K562 (cell line): ENCODE measurements around the gene ANKRD44. TPM values are rescaled to one million over a fixed set of nuclear protein-coding genes. Genes with fewer than 3 reads are reported as not detected.

Experiments used
- ATAC-seq: fragments of 200-7000 bp; cut with Tn5 transposase; 3 replicates; pipeline ENCODE4 v1.9.1; 2020; ENCODE audit warnings: moderate library complexity
- BruUV-seq: library from RNA; stranded (reverse); fragments of 400-500 nt; replicated peaks from 2 replicates; lab custom pipeline; 2021; lab: Mats Ljungman, UMichigan
- CTCF ChIA-PET: fragments of 300-600 bp; formaldehyde crosslinking; extraction: SDS; loops from one replicate; lab custom pipeline; 2021; ENCODE audit warnings: low intra/inter-chr PET ratio; lab: Yijun Ruan, JAX
- POLR2A ChIA-PET: fragments of 300-600, 350-650 bp; sonication (Branson Sonifier 250); formaldehyde crosslinking; extraction: SDS; loops from one replicate; lab custom pipeline; 2021; ENCODE audit warnings: antibody characterized with exemption, inconsistent platforms; lab: Yijun Ruan, JAX
- DNase-seq, 4 experiments: peaks; one replicate each; pipeline versions ENCODE4 v3.0.0 to v3.0.0-alpha.2; 2011 to 2018; ENCODE audit warnings: low spot score in 3 of 4, mixed read lengths in 3 of 4; ENCODE audit errors: extremely low read depth in 1 of 4
- FAIRE-seq: peaks from 2 replicates; lab custom pipeline; 2011; peaks lifted over from hg19 to GRCh38; lab: Jason Lieb, UNC
- H2AFZ ChIP-seq: 2 replicates; pipeline ENCODE4 v1.6.0; 2011; ENCODE audit warnings: low read depth, low read length, control low read depth, inconsistent platforms
- H3K27ac ChIP-seq: fragments of 200-600 bp; 3 replicates; pipeline ENCODE4 v1.8.0; 2011; ENCODE audit warnings: low read depth, mild to moderate bottlenecking, control low read depth, inconsistent platforms, low read length, moderate library complexity, mixed read lengths; ENCODE audit errors: extremely low read depth
- H3K27me3 ChIP-seq, 2 experiments: fragments of 300-600 bp in 1 of 2; 2 replicates in 1 of 2; 3 replicates in 1 of 2; pipeline versions ENCODE4 v1.6.0 to v1.8.0; 2011; ENCODE audit warnings: inconsistent platforms in 2 of 2, low read length in 2 of 2, mild to moderate bottlenecking in 1 of 2, mixed read lengths in 1 of 2, moderate library complexity in 1 of 2; ENCODE audit not compliant: control insufficient read depth in 2 of 2, insufficient read depth in 2 of 2
- H3K36me3 ChIP-seq: fragments of 300-600 bp; 3 replicates; pipeline ENCODE4 v1.8.0; 2011; ENCODE audit warnings: mild to moderate bottlenecking, low read length, inconsistent platforms; ENCODE audit not compliant: control insufficient read depth, insufficient read depth
- H3K4me1 ChIP-seq, 2 experiments: fragments of 200-600 bp in 1 of 2; replicated peaks in 1 of 2; 2 replicates in 1 of 2; 3 replicates in 1 of 2; pipeline versions ENCODE4 v1.5.1 to v1.8.0; 2011; ENCODE audit warnings: inconsistent platforms in 2 of 2, low read length in 2 of 2, mild to moderate bottlenecking in 1 of 2, mixed read lengths in 1 of 2, moderate library complexity in 1 of 2; ENCODE audit not compliant: control insufficient read depth in 2 of 2, insufficient read depth in 2 of 2
- H3K4me2 ChIP-seq: 2 replicates; pipeline ENCODE4 v1.6.1; 2011; ENCODE audit warnings: low read length, control low read depth, inconsistent platforms, mixed read lengths; ENCODE audit not compliant: insufficient read depth
- H3K4me3 ChIP-seq: fragments of 200-600 bp; sonication (generic), shearing (Covaris generic); 2 replicates; pipeline ENCODE4 v1.5.1; 2016; ENCODE audit warnings: control low read depth, inconsistent platforms
- H3K79me2 ChIP-seq: fragments of 200-600 bp; 3 replicates; pipeline ENCODE4 v1.8.0; 2011; ENCODE audit warnings: low read length, inconsistent platforms; ENCODE audit not compliant: control insufficient read depth, insufficient read depth
- H3K9ac ChIP-seq, 2 experiments: 2 replicates each; pipeline versions ENCODE4 v1.6.0 to v1.6.1; 2011; ENCODE audit warnings: low read depth in 2 of 2, low read length in 2 of 2, control low read depth in 1 of 2, inconsistent platforms in 1 of 2, mild to moderate bottlenecking in 1 of 2, mixed read lengths in 1 of 2; ENCODE audit not compliant: insufficient read depth in 1 of 2
- H3K9me1 ChIP-seq: one replicate; pipeline ENCODE4 v1.6.0; 2011; ENCODE audit warnings: inconsistent platforms, mild to moderate bottlenecking, low read length, moderate library complexity; ENCODE audit not compliant: control insufficient read depth, insufficient read depth
- H3K9me3 ChIP-seq: replicated peaks from 2 replicates; pipeline ENCODE4 v1.5.1; 2011; ENCODE audit warnings: low read depth, low read length, inconsistent platforms; ENCODE audit not compliant: control insufficient read depth, insufficient read depth
- H4K20me1 ChIP-seq: replicated peaks from 2 replicates; pipeline ENCODE4 v1.6.1; 2011; ENCODE audit warnings: low read length, inconsistent platforms, mixed read lengths; ENCODE audit not compliant: control insufficient read depth, insufficient read depth
- CTCFL ChIP-seq: IDR thresholded peaks from 2 replicates; pipeline ENCODE4 v1.6.1; 2011; ENCODE audit warnings: borderline replicate concordance, low read depth, mild to moderate bottlenecking, moderate library complexity, low read length; ENCODE audit not compliant: insufficient read depth, poor library complexity, severe bottlenecking
- GATAD2B ChIP-seq: fragments of 450-650 bp; IDR thresholded peaks from 2 replicates; pipeline ENCODE4 v1.6.1; 2017; ENCODE audit warnings: mild to moderate bottlenecking, borderline replicate concordance
- HINFP ChIP-seq: fragments of 450-650 bp; conservative IDR thresholded peaks from 2 replicates; pipeline ENCODE4 v1.6.1; 2016; ENCODE audit warnings: missing genetic modification characterization, low read depth, mild to moderate bottlenecking, control low read depth, missing compliant biosample characterization
- HOMEZ ChIP-seq: fragments of 250-450 bp; sonication (Bioruptor Pico); IDR thresholded peaks from 2 replicates; pipeline ENCODE4 v1.4.0; 2020; ENCODE audit warnings: mild to moderate bottlenecking, moderate library complexity
- IRF9 ChIP-seq: fragments of 450-650 bp; IDR thresholded peaks from 2 replicates; pipeline ENCODE4 v1.6.1; 2016; ENCODE audit warnings: missing biosample characterization, missing genetic modification characterization
- SMARCA5 ChIP-seq: fragments of 450-650 bp; IDR thresholded peaks from 2 replicates; pipeline ENCODE4 v1.6.1; 2016
- THAP7 ChIP-seq: fragments of 250-450 bp; sonication (Bioruptor Pico); IDR thresholded peaks from 2 replicates; pipeline ENCODE4 v1.5.0; 2021
- ZBTB33 ChIP-seq: sonication (generic); formaldehyde crosslinking; IDR thresholded peaks from 2 replicates; pipeline ENCODE4 v1.8.1; 2023; ENCODE audit warnings: mild to moderate bottlenecking, missing genetic modification reagents
- ZFX ChIP-seq: sonication (generic); formaldehyde crosslinking; IDR thresholded peaks from 2 replicates; pipeline ENCODE4 v1.8.0; 2022; ENCODE audit warnings: mild to moderate bottlenecking, missing genetic modification reagents, moderate library complexity
- ZNF133 ChIP-seq: fragments of 250-450 bp; sonication (Bioruptor Pico); IDR thresholded peaks from 2 replicates; pipeline ENCODE4 v1.4.0; 2020; ENCODE audit warnings: mild to moderate bottlenecking
- ZNF77 ChIP-seq: fragments of 250-450 bp; sonication (Bioruptor Pico); IDR thresholded peaks from 2 replicates; pipeline ENCODE4 v1.5.0; 2020
- WGBS: fragments of 100-300 bp; shearing (Covaris generic); methylation state at CpG from one replicate; pipeline ENCODE4 v1.1.6; 2016; ENCODE audit warnings: low coverage, mixed read lengths; ENCODE audit not compliant: insufficient coverage; ENCODE audit errors: missing lambda C conversion rate; 5-methylcytosine and 5-hydroxymethylcytosine counted together
- in situ Hi-C: fragments of 300-500 bp; cut with MboI; formaldehyde crosslinking; loops from 4 replicates; pipeline ENCODE4 v1.15.0; 2018; ENCODE audit warnings: inconsistent platforms, mixed read lengths
- intact Hi-C: fragments of 100-400 bp; cut with micrococcal nuclease; formaldehyde crosslinking; loops from 2 replicates; pipeline ENCODE4 v1.14.2; 2022
- polyA plus RNA-seq, 8 experiments: library from polyadenylated mRNA; depleted of rRNA in 4 of 8; stranded (reverse) in 5 of 8; unstranded in 3 of 8; fragments of >200 nt; fragmentation: Nextera tagmentation in 2 of 8; fragmentation: Illumina TruSeq in 1 of 8; extraction: Ambion mirVana in 2 of 8; extraction: Trizol in 1 of 8; gene quantifications; 2 replicates each; pipeline versions ENCODE4 v1.2.1 to v1.2.3, GENCODE V29; 2011 to 2014; ENCODE audit warnings: inconsistent platforms in 1 of 8, missing spikeins in 1 of 8
- total RNA-seq, 7 experiments: library from RNA; depleted of rRNA in 6 of 7; stranded (reverse); fragments of >200 nt in 6 of 7; fragmentation: Illumina TruSeq in 2 of 7; extraction: Trizol in 2 of 7; gene quantifications; 2 replicates each; pipeline versions ENCODE4 v1.2.1 to v1.2.3, GENCODE V29; 2011 to 2021; ENCODE audit warnings: low replicate concordance in 1 of 7

ANKRD44 gene
- total and polyA plus RNA-seq, 9 of the 15 experiments (the other 6 are each of a cell fraction or from before 2014, with no cell fraction given), result 0.03 to 0.64 (median 0.07) TPM; not detected in 3

- DNase-seq (no peak), FAIRE-seq (no peak), ATAC-seq (no peak)
- Histone ChIP-seq H3K4me2 (no peak overlapping the region), H3K4me3 (no peak overlapping the region), H3K79me2 (no peaks in the 10 kb centered on the region), H3K27ac (no peak overlapping the region), H3K9ac (no peak overlapping the region), H4K20me1 (no peaks in the 10 kb centered on the region), H3K27me3 (no peaks in the 10 kb centered on the region), H3K9me1 (no peaks in the 10 kb centered on the region), H3K9me3 (no peaks in the 10 kb centered on the region), H3K36me3 (no peaks in the 10 kb centered on the region), H3K4me1 (no peaks in the 10 kb centered on the region), H2AFZ (no peak overlapping the region)
- POLR2A ChIA-PET, result no interaction called here
- WGBS, result 0% methylated on average over 5 of the region's 6 CpGs
- intact Hi-C loops, result no loop called here
- no TSS peak for BruUV-seq
- CTCF ChIA-PET, result no interaction called here
- in situ Hi-C loops, result loop anchor here (5.0 kb wide), 1 partner anchor 197 kb away; no protein-coding TSS in a partner anchor
- TF ChIP-seq ZNF133 (no peak), HINFP (tag) (no peak), IRF9 (no peak), THAP7 (CRISPR knock-in tag) (no peak), ZFX (no peak), SMARCA5 (no peak), ZBTB33 (CRISPR knock-in tag) (no peak), GATAD2B (no peak), CTCFL (no peak), ZNF77 (CRISPR knock-in tag) (no peak), HOMEZ (no peak)
These were observed 125.5 kb downstream of the ANKRD44 start for GRCh38 chr2:197184959-197185586.
